Measurements from ENCODE around the gene PIBF1.
"Not testable (repeated sequence)": the region's sequence is repeated elsewhere in the genome, so short reads cannot be mapped to it uniquely, and the experiment has no call there.

PIBF1 gene

GRCh38 chr13:72781451-72782439 lies at the start of gene PIBF1, which contains the start of gene DIS3:
PIBF1 (plus strand) TSS chr13:72782133; CDS start chr13:72783470, 1,337 bp downstream.
DIS3 (minus strand) TSS chr13:72781900; CDS start chr13:72781832, 68 bp downstream.
- peak; percentile 99 for DNase-seq

GRCh38 chr13:72737033-72737432 lies 44.9 kb upstream of the PIBF1 start:
- DNase-seq = no peak

GRCh38 chr13:72740015-72740414 lies 41.9 kb upstream of the PIBF1 start:
- DNase-seq = no peak

GRCh38 chr13:72745260-72745659 lies 36.7 kb upstream of the PIBF1 start:
- peak; percentile 6 for DNase-seq

- no peak for DNase-seq
Measured at GRCh38 chr13:72751220-72751619, 30.7 kb upstream of the PIBF1 start.

- no peak for DNase-seq
Measured at GRCh38 chr13:72754111-72754510, 27.8 kb upstream of the PIBF1 start.

- DNase-seq = no peak
Measured at GRCh38 chr13:72757792-72758535, 24.0 kb upstream of the PIBF1 start.

- DNase-seq = no peak
Measured at GRCh38 chr13:72760189-72760588, 21.7 kb upstream of the PIBF1 start.

GRCh38 chr13:72763411-72763810 lies 18.5 kb upstream of the PIBF1 start:
- DNase-seq = no peak

- no peak for DNase-seq
Measured at GRCh38 chr13:72774019-72774418, 7.9 kb upstream of the PIBF1 start.

GRCh38 chr13:72782717-72783116 lies 784 bp downstream of the PIBF1 start:
- DNase-seq = peak; percentile 1

- DNase-seq = not testable (repeated sequence)
Measured at GRCh38 chr13:72784679-72785078, 2.7 kb downstream of the PIBF1 start.

- DNase-seq = peak; percentile 10
Measured at GRCh38 chr13:72788831-72789230, 6.9 kb downstream of the PIBF1 start.

GRCh38 chr13:72792640-72793039 lies 10.7 kb downstream of the PIBF1 start:
- no peak for DNase-seq

GRCh38 chr13:72798817-72799216 lies 16.9 kb downstream of the PIBF1 start:
- DNase-seq = no peak

- DNase-seq = no peak
Measured at GRCh38 chr13:72804301-72804700, 22.4 kb downstream of the PIBF1 start.

- DNase-seq = peak; percentile 51
Measured at GRCh38 chr13:72805676-72806346, 23.9 kb downstream of the PIBF1 start.

GRCh38 chr13:72806514-72806913 lies 24.6 kb downstream of the PIBF1 start:
- DNase-seq = not testable (repeated sequence)

- peak; percentile 19 for DNase-seq
Measured at GRCh38 chr13:72808917-72809500, 27.1 kb downstream of the PIBF1 start.

GRCh38 chr13:72820156-72820897 lies 38.4 kb downstream of the PIBF1 start:
- DNase-seq = no peak

GRCh38 chr13:72820898-72821279 lies 39.0 kb downstream of the PIBF1 start:
- DNase-seq = no peak

GRCh38 chr13:72823081-72823480 lies 41.1 kb downstream of the PIBF1 start:
- no peak for DNase-seq
